Immature natural killer cell (primary cell): ENCODE measurements around the gene SHF. TPM values are rescaled to one million over a fixed set of nuclear protein-coding genes. Genes with fewer than 3 reads are reported as not detected.

Source experiments
- DNase-seq, 3 donors: peaks; one replicate each; pipeline ENCODE4 v3.0.0; 2022; ENCODE audit warnings: mixed read lengths in 1 of 3
- H3K27ac Mint-ChIP-seq, 6 donors: one replicate each; pipeline ENCODE4 v1.8.0; 2020; ENCODE audit warnings: mixed read lengths in 6 of 6, mild to moderate bottlenecking in 5 of 6, inconsistent platforms in 4 of 6, moderate library complexity in 3 of 6
- H3K27me3 Mint-ChIP-seq, 3 donors: one replicate each; pipeline ENCODE4 v1.8.0; 2020 to 2021; ENCODE audit warnings: low read depth in 3 of 3, mild to moderate bottlenecking in 3 of 3, mixed read lengths in 3 of 3, moderate library complexity in 3 of 3, inconsistent platforms in 1 of 3
- H3K36me3 Mint-ChIP-seq, 3 donors: one replicate each; pipeline ENCODE4 v1.8.0; 2020; ENCODE audit warnings: mixed read lengths in 3 of 3, inconsistent platforms in 2 of 3, mild to moderate bottlenecking in 2 of 3
- H3K4me1 Mint-ChIP-seq, 2 donors: one replicate each; pipeline ENCODE4 v1.8.0; 2020; ENCODE audit warnings: inconsistent platforms in 2 of 2, mild to moderate bottlenecking in 2 of 2, mixed read lengths in 2 of 2, moderate library complexity in 1 of 2
- H3K4me3 Mint-ChIP-seq, 5 donors: one replicate each; pipeline ENCODE4 v1.8.0; 2020; ENCODE audit warnings: mild to moderate bottlenecking in 5 of 5, mixed read lengths in 5 of 5, inconsistent platforms in 3 of 5, moderate library complexity in 3 of 5
- H3K9me3 Mint-ChIP-seq, 6 donors: one replicate each; pipeline ENCODE4 v1.8.0; 2020; ENCODE audit warnings: mild to moderate bottlenecking in 6 of 6, mixed read lengths in 6 of 6, inconsistent platforms in 4 of 6, moderate library complexity in 3 of 6
- polyA plus RNA-seq, 3 donors: library from polyadenylated mRNA; unstranded; fragments of 300-500 nt; fragmentation: Illumina TruSeq; gene quantifications; one replicate each; pipeline ENCODE4 v1.2.3, GENCODE V29; 2021

The SHF gene
- polyA plus RNA-seq, 3 donors from 2014 or later: 0.76 to 2.0 (median 1.9) TPM

GRCh38 chr15:45185903-45186770 lies 1.6 kb downstream of the SHF start:
- Mint-ChIP-seq H3K27ac (peak overlapping the region in 1 of 6 donors; percentile 52), H3K27me3 (peaks cover 7 to 14% (median 14%) of the 10 kb centered on the region in 3 donors), H3K9me3 (no peaks in the 10 kb centered on the region), H3K4me1 (peaks cover 22 to 27% of the 10 kb centered on the region in 2 donors), H3K4me3 (peak overlapping the region; percentile 74 to 85 (median 80)), H3K36me3 (peaks cover 0 to 10% (median 7%) of the 10 kb centered on the region in 3 donors)
- no peak for DNase-seq

GRCh38 chr15:45185069-45185779 lies 2.5 kb downstream of the SHF start:
- DNase-seq: no peak
- Mint-ChIP-seq H3K27me3 (peaks cover 7 to 18% (median 11%) of the 10 kb centered on the region in 3 donors), H3K4me1 (peaks cover 30 to 36% of the 10 kb centered on the region in 2 donors), H3K9me3 (no peaks in the 10 kb centered on the region), H3K27ac (no peak overlapping the region), H3K4me3 (peak overlapping the region in 2 of 5 donors; percentile 30 to 80), H3K36me3 (peaks cover 0 to 6% (median 4%) of the 10 kb centered on the region in 3 donors)

DNA sequence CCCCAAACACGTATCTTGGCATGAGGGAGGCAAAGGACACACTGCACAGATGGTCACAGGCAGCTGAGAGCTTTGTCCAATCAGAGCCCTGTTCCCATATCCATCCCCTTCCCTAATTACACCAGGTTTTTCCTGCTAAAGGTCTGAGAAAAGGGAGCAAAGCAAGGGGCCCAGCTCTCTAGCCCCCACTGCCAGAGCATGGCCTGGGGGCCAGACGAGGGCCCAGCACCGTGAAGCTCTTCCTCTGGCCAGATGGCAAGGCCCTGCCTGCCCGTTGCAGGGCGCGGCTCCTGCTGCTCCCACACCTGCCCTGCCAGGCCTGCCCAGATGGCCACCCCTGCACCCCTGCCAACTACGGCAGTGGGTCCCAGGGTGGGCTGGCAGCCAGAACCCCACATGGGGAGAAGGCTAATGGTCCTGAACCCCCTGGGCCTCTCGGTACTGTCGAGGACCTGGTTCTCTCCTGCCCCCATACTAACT lies 3.2 kb downstream of the SHF start:
- Mint-ChIP-seq H3K4me3 (no peak overlapping the region), H3K27me3 (peaks cover 7 to 15% (median 11%) of the 10 kb centered on the region in 3 donors), H3K9me3 (no peaks in the 10 kb centered on the region), H3K4me1 (peaks cover 36 to 42% of the 10 kb centered on the region in 2 donors), H3K27ac (no peak overlapping the region), H3K36me3 (peaks cover 0 to 4% (median 0%) of the 10 kb centered on the region in 3 donors)
- no peak for DNase-seq

DNA sequence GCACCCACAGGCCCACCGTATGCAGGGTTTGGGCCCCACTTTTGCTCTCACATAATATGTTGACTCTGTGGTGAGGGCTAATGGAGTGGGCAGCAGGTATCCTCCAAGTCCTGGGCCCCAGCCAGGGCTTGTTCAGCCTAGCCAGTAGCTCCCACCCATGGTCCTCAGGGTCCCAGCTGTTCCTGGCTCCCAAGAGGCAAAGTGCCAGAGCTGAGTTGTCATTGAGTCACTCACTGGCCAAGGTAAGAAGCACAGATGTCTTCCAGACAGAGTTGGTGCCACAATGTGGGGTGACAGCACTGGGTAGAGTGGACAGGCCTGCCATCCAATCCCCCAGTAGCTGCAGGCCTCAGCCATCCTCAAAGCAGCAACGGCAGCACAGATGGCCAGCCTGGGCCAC lies 4.3 kb downstream of the SHF start:
- DNase-seq: no peak
- H3K36me3 Mint-ChIP-seq: peaks cover 0 to 4% (median 0%) of the 10 kb centered on the region in 3 donors
- peaks cover 39 to 43% of the 10 kb centered on the region in 2 donors for H3K4me1 Mint-ChIP-seq
- H3K9me3 Mint-ChIP-seq: no peaks in the 10 kb centered on the region
- H3K27me3 Mint-ChIP-seq: peaks cover 6 to 13% (median 10%) of the 10 kb centered on the region in 3 donors
- no peak overlapping the region for H3K27ac Mint-ChIP-seq
- H3K4me3 Mint-ChIP-seq: no peak overlapping the region

- DNase-seq: no peak
- Mint-ChIP-seq H3K27me3 (peaks cover 4 to 10% (median 5%) of the 10 kb centered on the region in 3 donors), H3K4me3 (no peak overlapping the region), H3K36me3 (no peaks in the 10 kb centered on the region), H3K9me3 (no peaks in the 10 kb centered on the region), H3K4me1 (peaks cover 34 to 38% of the 10 kb centered on the region in 2 donors), H3K27ac (no peak overlapping the region)
Measured at GRCh38 chr15:45182996-45183395, 4.8 kb downstream of the SHF start.

DNA sequence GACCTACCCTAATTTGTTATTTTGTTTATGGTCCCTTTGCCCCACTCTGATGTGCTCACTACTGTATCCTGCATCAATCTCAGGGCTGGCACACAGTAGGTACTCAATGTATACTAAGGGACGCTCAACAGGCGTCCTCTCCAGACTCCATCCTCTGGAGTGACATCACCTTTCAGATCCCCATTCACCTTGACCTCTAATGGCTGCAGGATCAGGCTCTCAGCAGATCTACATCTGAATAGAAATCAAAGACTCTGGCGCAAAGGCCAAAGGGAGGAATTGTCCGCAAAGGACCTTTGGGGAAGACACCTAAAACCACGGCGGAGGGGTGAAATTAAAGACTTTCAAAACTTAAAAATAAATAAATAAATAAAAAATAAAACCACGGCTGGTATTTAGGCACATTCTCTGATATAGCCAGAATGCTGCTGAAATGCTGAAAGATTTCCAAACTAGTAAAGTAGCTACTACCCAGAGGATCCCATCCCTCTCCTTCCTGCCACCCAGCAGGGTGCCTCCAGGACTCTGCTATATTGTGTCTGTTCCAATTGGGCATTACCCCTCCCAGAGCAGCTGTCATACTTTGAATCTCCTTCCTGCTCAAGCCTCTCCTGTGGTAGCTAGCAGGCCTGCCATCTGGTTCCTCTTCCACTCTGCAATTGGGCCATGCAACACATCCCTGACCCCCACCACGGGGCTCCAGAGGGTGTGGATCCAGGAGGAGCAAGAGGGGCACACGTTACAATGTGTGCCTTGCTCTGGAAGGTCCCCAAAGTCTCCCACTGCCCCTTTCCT lies 6.1 kb downstream of the SHF start:
- H3K27me3 Mint-ChIP-seq: peaks cover 3 to 10% (median 5%) of the 10 kb centered on the region in 3 donors
- peak overlapping the region in 3 of 5 donors; percentile 14 to 56 (median 18) for H3K4me3 Mint-ChIP-seq
- no peaks in the 10 kb centered on the region for H3K9me3 Mint-ChIP-seq
- DNase-seq: no peak
- peak overlapping the region in 1 of 6 donors; percentile 41 for H3K27ac Mint-ChIP-seq
- H3K4me1 Mint-ChIP-seq: peaks cover 29 to 33% of the 10 kb centered on the region in 2 donors
- no peaks in the 10 kb centered on the region for H3K36me3 Mint-ChIP-seq

DNA sequence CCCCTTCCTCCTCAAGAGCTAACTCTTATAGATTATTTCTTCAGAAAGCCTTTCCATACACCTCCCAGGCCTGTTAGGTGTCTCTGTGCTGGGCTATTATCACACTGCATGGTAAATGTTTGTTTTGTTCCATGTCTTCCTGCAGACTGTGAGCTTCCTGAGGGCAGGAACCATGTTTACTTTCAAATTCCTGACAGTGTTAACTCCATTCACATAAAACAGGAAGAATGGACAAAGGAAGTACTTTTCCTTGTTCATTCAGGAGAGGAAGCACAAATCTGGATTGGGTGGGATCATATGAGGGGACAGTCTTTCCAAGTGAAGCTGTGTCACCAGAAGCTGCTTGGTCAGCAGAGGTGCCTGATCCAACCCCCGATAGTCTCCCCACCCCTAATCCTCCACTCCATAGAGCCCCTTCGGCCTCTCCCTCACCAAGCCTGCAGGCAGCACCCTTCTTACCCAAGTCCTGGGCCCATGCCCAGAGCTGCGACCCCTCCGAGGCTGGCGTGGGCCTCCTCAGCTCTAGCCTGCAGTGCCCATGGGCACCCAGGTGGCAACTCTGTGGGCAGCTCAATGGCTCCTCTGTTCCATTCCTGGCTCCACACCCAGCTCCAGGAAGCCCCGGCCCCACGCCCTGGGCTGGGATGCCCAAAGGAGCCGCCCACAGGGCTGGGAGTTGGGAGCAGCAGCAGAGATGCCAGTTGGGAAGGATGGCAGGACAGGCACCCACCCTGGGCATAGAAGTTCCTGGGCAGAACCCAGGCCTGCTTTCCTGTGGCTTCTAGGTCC lies 6.9 kb downstream of the SHF start:
- no peaks in the 10 kb centered on the region for H3K9me3 Mint-ChIP-seq
- peak overlapping the region; percentile 60 to 79 (median 76) for H3K4me3 Mint-ChIP-seq
- H3K27ac Mint-ChIP-seq: peak overlapping the region in 5 of 6 donors; percentile 35 to 75 (median 58)
- peaks cover 29 to 31% of the 10 kb centered on the region in 2 donors for H3K4me1 Mint-ChIP-seq
- DNase-seq: no peak
- no peaks in the 10 kb centered on the region for H3K36me3 Mint-ChIP-seq
- peaks cover 3 to 10% (median 5%) of the 10 kb centered on the region in 3 donors for H3K27me3 Mint-ChIP-seq

GRCh38 chr15:45180201-45180600 lies 7.6 kb downstream of the SHF start:
- peak; percentile 72 to 74 (median 74) for DNase-seq
- Mint-ChIP-seq H3K4me3 (peak overlapping the region; percentile 60 to 79 (median 76)), H3K27ac (peak overlapping the region; percentile 35 to 88 (median 66)), H3K4me1 (peaks cover 29 to 31% of the 10 kb centered on the region in 2 donors), H3K27me3 (peaks cover 3 to 7% (median 5%) of the 10 kb centered on the region in 3 donors), H3K9me3 (no peaks in the 10 kb centered on the region), H3K36me3 (no peaks in the 10 kb centered on the region)

DNA sequence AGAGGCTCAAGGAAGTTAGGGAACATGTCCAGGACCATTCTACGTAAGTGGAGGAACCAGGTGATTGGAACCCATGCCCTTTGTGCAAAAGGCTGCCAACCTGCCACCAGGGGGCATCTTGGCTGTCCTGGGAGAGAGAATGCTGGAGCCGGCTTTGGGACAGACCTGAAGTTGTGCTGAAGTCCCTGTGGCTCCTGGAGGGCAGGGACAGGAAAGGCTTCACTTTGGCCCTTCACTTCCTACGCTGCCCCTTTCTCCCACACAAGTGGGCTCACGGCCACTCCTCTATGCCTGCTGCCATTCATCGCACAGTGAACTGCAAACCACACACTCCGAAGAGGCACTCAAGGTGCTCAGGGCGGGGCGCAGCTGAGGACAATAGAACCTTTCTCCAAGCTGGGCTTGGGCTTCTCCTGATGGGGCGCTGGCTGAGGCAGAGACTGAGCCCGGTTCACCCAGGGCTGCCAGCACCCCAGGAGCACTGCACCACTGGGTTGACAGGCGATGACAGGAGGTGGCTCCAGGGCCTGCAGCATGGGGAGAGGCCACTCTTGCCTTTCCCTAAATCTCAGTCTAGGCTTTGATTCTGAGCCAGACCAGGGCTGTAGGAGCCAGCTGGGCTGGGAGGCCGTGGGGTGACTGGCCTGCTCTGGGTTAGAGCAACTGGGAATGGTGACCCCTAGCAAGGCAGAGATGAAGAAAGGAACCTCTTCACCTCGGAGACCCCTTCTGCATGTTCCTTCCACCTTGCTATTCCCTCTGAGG lies 8.4 kb downstream of the SHF start:
- Mint-ChIP-seq H3K9me3 (no peaks in the 10 kb centered on the region), H3K4me3 (peak overlapping the region in 4 of 5 donors; percentile 60 to 79 (median 76)), H3K27me3 (peaks cover 2 to 7% (median 2%) of the 10 kb centered on the region in 3 donors), H3K27ac (peak overlapping the region; percentile 2 to 88 (median 66)), H3K4me1 (peaks cover 29 to 31% of the 10 kb centered on the region in 2 donors), H3K36me3 (no peaks in the 10 kb centered on the region)
- peak in 1 of 3 donors; percentile 34 for DNase-seq

- H3K36me3 Mint-ChIP-seq: no peaks in the 10 kb centered on the region
- H3K27me3 Mint-ChIP-seq: peaks cover 0 to 5% (median 2%) of the 10 kb centered on the region in 3 donors
- H3K9me3 Mint-ChIP-seq: no peaks in the 10 kb centered on the region
- no peak overlapping the region for H3K4me3 Mint-ChIP-seq
- peaks cover 29 to 31% of the 10 kb centered on the region in 2 donors for H3K4me1 Mint-ChIP-seq
- H3K27ac Mint-ChIP-seq: peak overlapping the region in 3 of 6 donors; percentile 3 to 11 (median 5)
- no peak for DNase-seq
Measured at GRCh38 chr15:45177285-45177684, 10.5 kb downstream of the SHF start.

- H3K27ac Mint-ChIP-seq: no peak overlapping the region
- no peaks in the 10 kb centered on the region for H3K36me3 Mint-ChIP-seq
- no peaks in the 10 kb centered on the region for H3K27me3 Mint-ChIP-seq
- no peak for DNase-seq
- H3K9me3 Mint-ChIP-seq: no peaks in the 10 kb centered on the region
- no peak overlapping the region for H3K4me3 Mint-ChIP-seq
- H3K4me1 Mint-ChIP-seq: peaks cover 5 to 6% of the 10 kb centered on the region in 2 donors
Measured at GRCh38 chr15:45174577-45174976, 13.2 kb downstream of the SHF start.

DNA sequence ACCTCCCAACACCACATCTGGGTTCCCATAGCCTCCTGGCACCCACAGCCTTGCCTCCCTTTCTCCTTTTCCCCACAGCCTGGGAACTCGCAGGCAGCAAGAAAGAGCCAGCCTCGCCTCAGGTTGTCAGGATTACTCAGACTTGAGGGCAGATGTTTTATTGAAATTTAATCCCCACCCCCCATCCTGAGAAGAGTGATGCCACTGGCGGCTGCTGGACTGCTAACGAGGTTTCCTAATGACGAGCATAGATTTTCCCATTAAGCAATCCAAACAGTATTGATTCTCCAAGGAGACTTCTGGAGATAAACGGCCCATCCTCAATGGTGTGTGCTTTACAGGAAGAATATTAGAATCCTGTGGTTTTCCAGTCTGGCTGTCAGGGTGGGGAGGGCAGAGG lies 13.7 kb downstream of the SHF start:
- Mint-ChIP-seq H3K9me3 (no peaks in the 10 kb centered on the region), H3K27ac (no peak overlapping the region), H3K4me1 (peaks cover 0 to under 1% of the 10 kb centered on the region in 2 donors), H3K36me3 (no peaks in the 10 kb centered on the region), H3K4me3 (no peak overlapping the region), H3K27me3 (no peaks in the 10 kb centered on the region)
- DNase-seq: no peak
